Mesenchymal stem cell (in vitro differentiated cells and primary cell): ENCODE data around the gene PTPRN2.

Experiments used
- DNase-seq: peaks from one replicate; pipeline ENCODE4 v3.0.0-alpha.2; 2013
- H2AFZ ChIP-seq: one replicate; pipeline ENCODE4 v1.6.1; 2013; ENCODE audit warnings: low read depth, mild to moderate bottlenecking, control low read depth, inconsistent platforms, low read length, moderate library complexity
- H2AK5ac ChIP-seq: 2 replicates; pipeline ENCODE4 v1.6.1; 2013; ENCODE audit warnings: low read length, moderate library complexity, mild to moderate bottlenecking, inconsistent platforms; ENCODE audit not compliant: severe bottlenecking
- H2BK120ac ChIP-seq: one replicate; pipeline ENCODE4 v1.6.1; 2013; ENCODE audit warnings: low read depth, mild to moderate bottlenecking, inconsistent platforms, low read length, moderate library complexity
- H2BK12ac ChIP-seq, 2 experiments: one replicate each; pipeline ENCODE4 v1.6.1; 2013; ENCODE audit warnings: inconsistent platforms in 2 of 2, low read length in 2 of 2, mild to moderate bottlenecking in 2 of 2, moderate library complexity in 2 of 2, control low read depth in 1 of 2
- H2BK15ac ChIP-seq: one replicate; pipeline ENCODE4 v1.6.1; 2013; ENCODE audit warnings: mild to moderate bottlenecking, low read depth, inconsistent platforms; ENCODE audit not compliant: poor library complexity, severe bottlenecking
- H2BK5ac ChIP-seq: 2 replicates; pipeline ENCODE4 v1.6.1; 2013; ENCODE audit warnings: low read depth, mild to moderate bottlenecking, low read length, control low read depth, inconsistent platforms; ENCODE audit not compliant: poor library complexity, severe bottlenecking
- H3K14ac ChIP-seq, 2 experiments: one replicate each; pipeline ENCODE4 v1.6.1; 2013; ENCODE audit warnings: inconsistent platforms in 2 of 2, low read length in 2 of 2, control low read depth in 1 of 2, mild to moderate bottlenecking in 1 of 2, moderate library complexity in 1 of 2
- H3K18ac ChIP-seq, 2 experiments: one replicate each; pipeline ENCODE4 v1.6.1; 2013; ENCODE audit warnings: inconsistent platforms in 2 of 2, low read length in 2 of 2, control low read depth in 1 of 2, low read depth in 1 of 2, mild to moderate bottlenecking in 1 of 2
- H3K23ac ChIP-seq, 2 experiments: one replicate each; pipeline ENCODE4 v1.6.1; 2013; ENCODE audit warnings: inconsistent platforms in 2 of 2, low read length in 2 of 2, mild to moderate bottlenecking in 2 of 2, moderate library complexity in 2 of 2, control low read depth in 1 of 2
- H3K27ac ChIP-seq: 2 replicates; pipeline ENCODE4 v1.5.1; 2013; ENCODE audit warnings: mild to moderate bottlenecking, moderate library complexity, low read length, control low read depth, inconsistent platforms; ENCODE audit not compliant: poor library complexity, severe bottlenecking
- H3K27me3 ChIP-seq, 2 experiments: 2 replicates each; pipeline versions ENCODE4 v1.6.1 to v1.7.0; 2013; ENCODE audit warnings: low read length in 2 of 2, mild to moderate bottlenecking in 2 of 2, moderate library complexity in 2 of 2, control low read depth in 1 of 2, inconsistent platforms in 1 of 2; ENCODE audit not compliant: control insufficient read depth in 1 of 2, insufficient read depth in 1 of 2
- H3K36me3 ChIP-seq, 2 experiments: 2 replicates each; pipeline versions ENCODE4 v1.6.1 to v1.7.0; 2013; ENCODE audit warnings: low read length in 2 of 2, control low read depth in 1 of 2, inconsistent platforms in 1 of 2, low read depth in 1 of 2, mild to moderate bottlenecking in 1 of 2; ENCODE audit not compliant: insufficient read depth in 2 of 2, control insufficient read depth in 1 of 2
- H3K4ac ChIP-seq, 2 experiments: one replicate each; pipeline ENCODE4 v1.6.1; 2013; ENCODE audit warnings: inconsistent platforms in 2 of 2, low read length in 2 of 2, mild to moderate bottlenecking in 2 of 2, moderate library complexity in 2 of 2, control low read depth in 1 of 2, low read depth in 1 of 2
- H3K4me1 ChIP-seq: 2 replicates; pipeline ENCODE4 v1.6.1; 2013; ENCODE audit warnings: low read depth, low read length, control low read depth; ENCODE audit not compliant: control insufficient read depth, insufficient read depth
- H3K4me2 ChIP-seq: 2 replicates; pipeline ENCODE4 v1.6.1; 2013; ENCODE audit warnings: low read length, mild to moderate bottlenecking, inconsistent platforms; ENCODE audit not compliant: poor library complexity, severe bottlenecking
- H3K4me3 ChIP-seq, 2 experiments: 2 replicates each; pipeline versions ENCODE4 v1.5.1 to v1.7.0; 2013; ENCODE audit warnings: low read length in 2 of 2, mild to moderate bottlenecking in 2 of 2, control low read depth in 1 of 2, low read depth in 1 of 2; ENCODE audit not compliant: insufficient read depth in 1 of 2
- H3K79me1 ChIP-seq: replicated peaks from 2 replicates; pipeline ENCODE4 v1.6.1; 2013; ENCODE audit warnings: mild to moderate bottlenecking, control low read depth, low read length, inconsistent platforms; ENCODE audit not compliant: poor library complexity, severe bottlenecking
- H3K9ac ChIP-seq: 2 replicates; pipeline ENCODE4 v1.7.0; 2013; ENCODE audit warnings: mild to moderate bottlenecking, low read length, moderate library complexity
- H3K9me3 ChIP-seq: 2 replicates; pipeline ENCODE4 v1.7.0; 2013; ENCODE audit warnings: mild to moderate bottlenecking, low read length; ENCODE audit not compliant: control insufficient read depth
- H4K8ac ChIP-seq: one replicate; pipeline ENCODE4 v1.6.1; 2013; ENCODE audit warnings: inconsistent platforms, mild to moderate bottlenecking, low read length, moderate library complexity
- H4K91ac ChIP-seq: one replicate; pipeline ENCODE4 v1.6.1; 2013; ENCODE audit warnings: mild to moderate bottlenecking, low read length, inconsistent platforms
- WGBS: methylation state at CpG from one replicate; pipeline ENCODE4 v1.1.7; 2013; ENCODE audit warnings: mixed read lengths; 5-methylcytosine and 5-hydroxymethylcytosine counted together

The PTPRN2 gene

GRCh38 chr7:157758468-157759245 is 829.0 kb downstream of the PTPRN2 start:
- Histone ChIP-seq H2BK5ac (no peak overlapping the region), H3K18ac (no peak overlapping the region), H2AFZ (no peak overlapping the region), H3K4me2 (no peak overlapping the region), H3K9me3 (no peaks in the 10 kb centered on the region), H3K4ac (no peak overlapping the region), H2BK120ac (no peak overlapping the region), H3K14ac (no peak overlapping the region), H3K9ac (no peak overlapping the region), H2AK5ac (no peak overlapping the region), H3K36me3 (no peaks in the 10 kb centered on the region), H3K4me3 (no peak overlapping the region), H4K8ac (no peak overlapping the region), H3K79me1 (no peaks in the 10 kb centered on the region), H4K91ac (no peak overlapping the region), H3K27ac (no peak overlapping the region), H3K27me3 (no peaks in the 10 kb centered on the region), H2BK15ac (no peak overlapping the region), H2BK12ac (no peak overlapping the region), H3K23ac (no peak overlapping the region), H3K4me1 (no peaks in the 10 kb centered on the region)
- WGBS: 84% methylated on average over 36 of the region's 36 CpGs
- DNase-seq: no peak

GRCh38 chr7:157757776-157758467 is 829.7 kb downstream of the PTPRN2 start:
- no peaks in the 10 kb centered on the region for H3K36me3 ChIP-seq
- H3K23ac ChIP-seq: no peak overlapping the region
- WGBS: 83% methylated on average over 48 of the region's 48 CpGs
- no peak overlapping the region for H2BK5ac ChIP-seq
- no peak overlapping the region for H3K4me2 ChIP-seq
- no peak overlapping the region for H4K8ac ChIP-seq
- H3K27me3 ChIP-seq: no peaks in the 10 kb centered on the region
- no peak overlapping the region for H2AFZ ChIP-seq
- DNase-seq: no peak
- no peak overlapping the region for H2BK12ac ChIP-seq
- H3K27ac ChIP-seq: no peak overlapping the region
- no peak overlapping the region for H3K14ac ChIP-seq
- H2BK15ac ChIP-seq: no peak overlapping the region
- no peak overlapping the region for H2AK5ac ChIP-seq
- H2BK120ac ChIP-seq: no peak overlapping the region
- H4K91ac ChIP-seq: no peak overlapping the region
- H3K9ac ChIP-seq: no peak overlapping the region
- H3K9me3 ChIP-seq: no peaks in the 10 kb centered on the region
- H3K18ac ChIP-seq: no peak overlapping the region
- no peaks in the 10 kb centered on the region for H3K79me1 ChIP-seq
- H3K4ac ChIP-seq: no peak overlapping the region
- H3K4me1 ChIP-seq: no peaks in the 10 kb centered on the region
- no peak overlapping the region for H3K4me3 ChIP-seq

GRCh38 chr7:157757211-157757610 is 830.4 kb downstream of the PTPRN2 start:
- H2BK12ac ChIP-seq: no peak overlapping the region
- WGBS: 84% methylated on average over 21 of the region's 21 CpGs
- H3K27ac ChIP-seq: no peak overlapping the region
- no peaks in the 10 kb centered on the region for H3K9me3 ChIP-seq
- H2AK5ac ChIP-seq: no peak overlapping the region
- H4K91ac ChIP-seq: no peak overlapping the region
- no peak overlapping the region for H2BK120ac ChIP-seq
- no peak overlapping the region for H3K4me3 ChIP-seq
- H3K4me1 ChIP-seq: no peaks in the 10 kb centered on the region
- H2BK15ac ChIP-seq: no peak overlapping the region
- no peak for DNase-seq
- H3K36me3 ChIP-seq: no peaks in the 10 kb centered on the region
- no peak overlapping the region for H3K4ac ChIP-seq
- no peak overlapping the region for H3K14ac ChIP-seq
- no peak overlapping the region for H4K8ac ChIP-seq
- no peaks in the 10 kb centered on the region for H3K27me3 ChIP-seq
- no peak overlapping the region for H3K9ac ChIP-seq
- no peak overlapping the region for H2BK5ac ChIP-seq
- H3K23ac ChIP-seq: no peak overlapping the region
- no peak overlapping the region for H3K18ac ChIP-seq
- H3K4me2 ChIP-seq: no peak overlapping the region
- no peak overlapping the region for H2AFZ ChIP-seq
- H3K79me1 ChIP-seq: no peaks in the 10 kb centered on the region

DNA sequence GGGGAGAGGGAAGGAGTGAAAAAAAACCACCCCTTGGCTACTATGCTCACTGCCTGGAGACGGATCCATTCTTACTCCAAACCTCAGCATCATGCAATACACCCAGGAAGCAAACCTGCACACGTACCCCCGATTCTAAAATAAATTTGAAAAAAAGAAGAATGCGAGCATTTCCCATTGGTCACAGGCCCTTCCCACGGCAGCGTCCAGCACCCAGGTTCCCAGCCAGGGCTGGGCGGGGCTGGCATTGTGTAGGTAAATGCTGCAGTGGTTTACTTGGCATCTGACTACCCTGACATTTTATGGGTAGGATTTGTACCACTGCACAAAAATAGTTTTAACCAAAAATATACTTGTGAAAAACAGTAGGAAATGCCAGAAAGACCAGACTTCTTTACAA is 831.9 kb downstream of the PTPRN2 start:
- Histone ChIP-seq H4K91ac (no peak overlapping the region), H2BK15ac (no peak overlapping the region), H3K14ac (no peak overlapping the region), H2BK120ac (no peak overlapping the region), H3K9me3 (no peaks in the 10 kb centered on the region), H3K79me1 (no peaks in the 10 kb centered on the region), H2AK5ac (no peak overlapping the region), H3K4me3 (no peak overlapping the region), H3K4me2 (no peak overlapping the region), H2AFZ (no peak overlapping the region), H2BK12ac (no peak overlapping the region), H3K4ac (no peak overlapping the region), H4K8ac (no peak overlapping the region), H3K27ac (no peak overlapping the region), H3K27me3 (no peaks in the 10 kb centered on the region), H3K36me3 (no peaks in the 10 kb centered on the region), H2BK5ac (no peak overlapping the region), H3K23ac (no peak overlapping the region), H3K18ac (no peak overlapping the region), H3K4me1 (no peaks in the 10 kb centered on the region), H3K9ac (no peak overlapping the region)
- 79% methylated on average over 7 of the region's 7 CpGs for WGBS
- DNase-seq: no peak
